ENCODE data around the gene GNG13.

DNA sequence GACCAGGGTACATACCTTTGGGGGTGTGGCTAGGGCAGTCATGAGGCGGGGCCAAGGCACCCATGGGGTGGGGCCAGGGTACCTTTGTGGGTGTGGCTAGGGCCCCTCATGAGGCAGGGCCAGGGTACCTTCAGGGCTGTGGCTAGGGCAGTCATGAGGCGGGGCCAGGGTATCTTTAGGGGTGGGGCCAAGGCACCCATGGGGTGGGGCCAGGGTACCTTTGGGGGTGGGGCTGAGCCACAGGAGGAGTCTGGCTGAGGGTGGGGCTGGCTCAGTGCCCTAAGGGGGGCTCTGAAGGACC is 3.5 kb downstream of the GNG13 start:
- no peak for TF ChIP-seq TEAD4 (IDR thresholded peaks at IDR 0.05)
- no peak for TF ChIP-seq ZBTB7A (IDR thresholded peaks at IDR 0.05; ENCODE audit: low read depth)
- TF ChIP-seq TAF1 (IDR thresholded peaks at IDR 0.05; ENCODE audit: low read depth), result no peak
- TF ChIP-seq REST (IDR thresholded peaks at IDR 0.05; ENCODE audit: low read depth), result no peak
- TF ChIP-seq, protein P1, sequence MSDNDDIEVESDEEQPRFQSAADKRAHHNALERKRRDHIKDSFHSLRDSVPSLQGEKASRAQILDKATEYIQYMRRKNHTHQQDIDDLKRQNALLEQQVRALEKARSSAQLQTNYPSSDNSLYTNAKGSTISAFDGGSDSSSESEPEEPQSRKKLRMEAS (IDR thresholded peaks at IDR 0.05), result no peak
- no peak for TF ChIP-seq CREB1 (IDR thresholded peaks at IDR 0.05; ENCODE audit: low read depth)
- TF ChIP-seq EGR1 (IDR thresholded peaks at IDR 0.05), result no peak
- no peak for TF ChIP-seq EP300 (IDR thresholded peaks at IDR 0.05; ENCODE audit: borderline replicate concordance)
- no peak for TF ChIP-seq NFIC (IDR thresholded peaks at IDR 0.05)
- TF ChIP-seq TCF12 (IDR thresholded peaks at IDR 0.05; ENCODE audit: low read depth), result no peak
- TF ChIP-seq RAD21 (IDR thresholded peaks at IDR 0.05; ENCODE audit: low read depth), result no peak
- no peak for TF ChIP-seq CEBPB (IDR thresholded peaks at IDR 0.05)
- no peak for TF ChIP-seq FOXM1 (IDR thresholded peaks at IDR 0.05; ENCODE audit: borderline replicate concordance, low read depth)
- TF ChIP-seq YY1 (IDR thresholded peaks at IDR 0.05; ENCODE audit: low read depth), result no peak

Measured in Ishikawa (cell line).